NCI-H2081 treated with DMSO at 0.1 percent for 48 hours (cell line): Measurements from ENCODE around the gene AIG1.

Source experiments
- DNase-seq: peaks from one replicate; lab custom pipeline; 2025; lab: John Stamatoyannopoulos, UW

The AIG1 gene

GRCh38 chr6:143196525-143197225, 136.0 kb downstream of the AIG1 start:
- DNase-seq = no peak

- DNase-seq = no peak
These were observed 136.7 kb downstream of the AIG1 start for GRCh38 chr6:143197377-143197776.

- DNase-seq = no peak
These were observed 137.6 kb downstream of the AIG1 start for GRCh38 chr6:143198312-143198711.

GRCh38 chr6:143199291-143199690, 138.6 kb downstream of the AIG1 start:
- DNase-seq = no peak

- no peak for DNase-seq
These were observed 139.6 kb downstream of the AIG1 start for GRCh38 chr6:143200167-143200770.

- no peak for DNase-seq
These were observed 143.4 kb downstream of the AIG1 start for GRCh38 chr6:143204045-143204444.

- no peak for DNase-seq
These were observed 144.4 kb downstream of the AIG1 start for GRCh38 chr6:143205131-143205535.

- DNase-seq = no peak
These were observed 144.9 kb downstream of the AIG1 start for GRCh38 chr6:143205585-143205984.

- DNase-seq = no peak
These were observed 145.3 kb downstream of the AIG1 start for GRCh38 chr6:143205991-143206390.

- DNase-seq = no peak
These were observed 145.9 kb downstream of the AIG1 start for GRCh38 chr6:143206550-143206949.

- no peak for DNase-seq
These were observed 149.7 kb downstream of the AIG1 start for GRCh38 chr6:143210420-143210819.

- DNase-seq = no peak
These were observed 153.2 kb downstream of the AIG1 start for GRCh38 chr6:143213859-143214376.

- no peak for DNase-seq
These were observed 154.7 kb downstream of the AIG1 start for GRCh38 chr6:143215363-143215762.

GRCh38 chr6:143215771-143216170, 155.1 kb downstream of the AIG1 start:
- no peak for DNase-seq

- DNase-seq = no peak
These were observed 157.5 kb downstream of the AIG1 start for GRCh38 chr6:143218233-143218632.

GRCh38 chr6:143221698-143222097, 161.0 kb downstream of the AIG1 start:
- DNase-seq = no peak

- no peak for DNase-seq
These were observed 161.6 kb downstream of the AIG1 start for GRCh38 chr6:143222310-143222709.

- no peak for DNase-seq
These were observed 162.1 kb downstream of the AIG1 start for GRCh38 chr6:143222801-143223231.

- DNase-seq = no peak
These were observed 163.2 kb downstream of the AIG1 start for GRCh38 chr6:143223895-143224294.

GRCh38 chr6:143224516-143224915, 163.8 kb downstream of the AIG1 start:
- no peak for DNase-seq

GRCh38 chr6:143225929-143226328, 165.2 kb downstream of the AIG1 start:
- DNase-seq = no peak

GRCh38 chr6:143227675-143228074, 167.0 kb downstream of the AIG1 start:
- no peak for DNase-seq

- no peak for DNase-seq
These were observed 168.7 kb downstream of the AIG1 start for GRCh38 chr6:143229400-143229799.

- no peak for DNase-seq
These were observed 172.2 kb downstream of the AIG1 start for GRCh38 chr6:143232849-143233248.
